H1 (cell line): ENCODE results near the gene SCYL1. TPM values are rescaled to one million over a fixed set of nuclear protein-coding genes. Genes with fewer than 3 reads are reported as not detected.
"Not testable (repeated sequence)": the region's sequence is repeated elsewhere in the genome, so short reads cannot be mapped to it uniquely, and the experiment has no call there.

ENCODE experiments used
- CTCF ChIA-PET: fragments of 300-600 bp; sonication (Branson Sonifier 250); formaldehyde crosslinking; loops from one replicate; lab custom pipeline; 2021; ENCODE audit not compliant: partially characterized antibody; lab: Charles Lee
- POLR2A ChIA-PET: fragments of 300-600 bp; sonication (Branson Sonifier 250); formaldehyde crosslinking; loops from one replicate; lab custom pipeline; 2021; ENCODE audit warnings: inconsistent platforms; ENCODE audit not compliant: partially characterized antibody; lab: Charles Lee
- DNase-seq, 2 experiments: peaks; one replicate each; pipeline versions ENCODE4 v3.0.0 to v3.0.0-alpha.2; 2010 to 2022; ENCODE audit warnings: low spot score in 2 of 2, low read depth in 1 of 2, mixed read lengths in 1 of 2
- FAIRE-seq: peaks from 2 replicates; lab custom pipeline; 2011; peaks lifted over from hg19 to GRCh38; lab: Jason Lieb, UNC
- H2AFZ ChIP-seq: 2 replicates; pipeline ENCODE4 v1.8.1; 2012; ENCODE audit warnings: low read length, inconsistent platforms
- H2AK5ac ChIP-seq: 2 replicates; pipeline ENCODE4 v1.6.1; 2013; ENCODE audit warnings: low read depth, low read length
- H2BK120ac ChIP-seq: replicated peaks from 2 replicates; pipeline ENCODE3; 2013; ENCODE audit warnings: low read depth, low read length, inconsistent platforms
- H2BK12ac ChIP-seq: 2 replicates; pipeline ENCODE4 v1.6.1; 2013; ENCODE audit warnings: low read depth, low read length
- H2BK15ac ChIP-seq: 2 replicates; pipeline ENCODE4 v1.6.1; 2013; ENCODE audit warnings: low read length
- H2BK20ac ChIP-seq: 2 replicates; pipeline ENCODE4 v1.6.1; 2013; ENCODE audit warnings: low read length
- H2BK5ac ChIP-seq: 2 replicates; pipeline ENCODE4 v1.6.1; 2013; ENCODE audit warnings: low read depth, low read length
- H3K14ac ChIP-seq: 2 replicates; pipeline ENCODE4 v1.6.1; 2013; ENCODE audit warnings: inconsistent platforms; ENCODE audit not compliant: insufficient read length
- H3K18ac ChIP-seq: 2 replicates; pipeline ENCODE4 v1.6.1; 2013; ENCODE audit warnings: low read length; ENCODE audit errors: extremely low read depth
- H3K23ac ChIP-seq: 2 replicates; pipeline ENCODE4 v1.6.1; 2013; ENCODE audit warnings: inconsistent platforms; ENCODE audit not compliant: insufficient read length
- H3K23me2 ChIP-seq: 2 replicates; pipeline ENCODE4 v1.6.1; 2013; ENCODE audit warnings: low read depth, low read length
- H3K27ac ChIP-seq: 2 replicates; pipeline ENCODE4 v1.6.1; 2011; ENCODE audit warnings: low read depth, low read length, inconsistent platforms
- H3K27me3 ChIP-seq, 4 experiments: replicated peaks in 1 of 4; 1 replicate in 1 of 4; 2 replicates in 3 of 4; pipeline versions ENCODE4 v1.6.1 to v1.8.1; 2011 to 2013; ENCODE audit warnings: low read length in 3 of 4, mild to moderate bottlenecking in 3 of 4, inconsistent platforms in 2 of 4, mixed read lengths in 2 of 4, moderate library complexity in 1 of 4; ENCODE audit not compliant: control insufficient read depth in 3 of 4, insufficient read depth in 3 of 4; ENCODE audit errors: extremely low read depth in 1 of 4
- H3K36me3 ChIP-seq, 4 experiments: 2 replicates each; pipeline versions ENCODE4 v1.6.1 to v1.8.1; 2011 to 2013; ENCODE audit warnings: mild to moderate bottlenecking in 4 of 4, low read length in 3 of 4, moderate library complexity in 2 of 4, control low read depth in 1 of 4, inconsistent platforms in 1 of 4; ENCODE audit not compliant: insufficient read depth in 4 of 4, control insufficient read depth in 2 of 4
- H3K4ac ChIP-seq: replicated peaks from 2 replicates; pipeline ENCODE3; 2013; ENCODE audit warnings: low read length, low read depth, mixed read lengths, inconsistent platforms; ENCODE audit not compliant: insufficient read length
- H3K4me1 ChIP-seq, 4 experiments: replicated peaks in 1 of 4; 1 replicate in 1 of 4; 2 replicates in 3 of 4; pipeline versions ENCODE4 v1.6.1 to v1.8.1; 2011 to 2013; ENCODE audit warnings: low read length in 3 of 4, inconsistent platforms in 2 of 4, mixed read lengths in 1 of 4; ENCODE audit not compliant: insufficient read depth in 4 of 4, control insufficient read depth in 3 of 4
- H3K4me2 ChIP-seq, 2 experiments: 2 replicates each; pipeline versions ENCODE4 v1.6.1 to v1.8.1; 2011 to 2013; ENCODE audit warnings: low read depth in 2 of 2, low read length in 2 of 2, control low read depth in 1 of 2, inconsistent platforms in 1 of 2, mild to moderate bottlenecking in 1 of 2; ENCODE audit not compliant: insufficient read depth in 1 of 2
- H3K4me3 ChIP-seq, 4 experiments: fragments of 200-600, 300-600 bp in 1 of 4; sonication (generic), shearing (Covaris generic), sonication (Bioruptor Twin) in 1 of 4; 2 replicates each; pipeline versions ENCODE4 v1.5.1 to v1.8.1; 2011 to 2016; ENCODE audit warnings: low read length in 4 of 4, low read depth in 3 of 4, control low read depth in 2 of 4, inconsistent platforms in 2 of 4, mild to moderate bottlenecking in 2 of 4, mixed read lengths in 1 of 4, moderate library complexity in 1 of 4; ENCODE audit not compliant: insufficient read depth in 2 of 4; ENCODE audit errors: extremely low read depth in 1 of 4
- H3K56ac ChIP-seq: replicated peaks from 2 replicates; pipeline ENCODE3; 2013; ENCODE audit warnings: low read depth, mild to moderate bottlenecking, mixed read lengths, low read length, inconsistent platforms; ENCODE audit not compliant: insufficient read length
- H3K79me1 ChIP-seq: 2 replicates; pipeline ENCODE4 v1.6.1; 2013; ENCODE audit warnings: low read depth, low read length, control low read depth
- H3K79me2 ChIP-seq, 2 experiments: 2 replicates each; pipeline versions ENCODE4 v1.6.1 to v1.8.1; 2012 to 2013; ENCODE audit warnings: low read length in 2 of 2, mild to moderate bottlenecking in 2 of 2, inconsistent platforms in 1 of 2; ENCODE audit not compliant: insufficient read depth in 2 of 2, control insufficient read depth in 1 of 2
- H3K9ac ChIP-seq, 4 experiments: replicated peaks in 1 of 4; 1 replicate in 1 of 4; 2 replicates in 3 of 4; pipeline versions ENCODE4 v1.6.1 to v1.8.1; 2011 to 2013; ENCODE audit warnings: low read depth in 3 of 4, low read length in 3 of 4, control low read depth in 2 of 4, mild to moderate bottlenecking in 2 of 4, moderate library complexity in 2 of 4, inconsistent platforms in 1 of 4; ENCODE audit errors: extremely low read depth in 1 of 4
- H3K9me3 ChIP-seq, 2 experiments: 2 replicates each; pipeline versions ENCODE4 v1.6.1 to v1.8.1; 2012 to 2013; ENCODE audit warnings: mild to moderate bottlenecking in 2 of 2, moderate library complexity in 2 of 2, control low read depth in 1 of 2, inconsistent platforms in 1 of 2, low read depth in 1 of 2, low read length in 1 of 2, mixed read lengths in 1 of 2; ENCODE audit not compliant: insufficient read depth in 2 of 2
- H4K20me1 ChIP-seq, 2 experiments: replicated peaks in 1 of 2; 2 replicates each; pipeline versions ENCODE3 to v1.8.1; 2011 to 2013; ENCODE audit warnings: inconsistent platforms in 2 of 2, low read length in 2 of 2, mild to moderate bottlenecking in 1 of 2; ENCODE audit not compliant: insufficient read depth in 2 of 2, control insufficient read depth in 1 of 2
- H4K5ac ChIP-seq: 2 replicates; pipeline ENCODE4 v1.6.1; 2013; ENCODE audit warnings: low read length, low read depth, mixed read lengths, inconsistent platforms; ENCODE audit not compliant: insufficient read length
- H4K8ac ChIP-seq: 2 replicates; pipeline ENCODE4 v1.8.0; 2013; ENCODE audit warnings: mild to moderate bottlenecking, moderate library complexity, low read length, inconsistent platforms; ENCODE audit not compliant: insufficient read depth; ENCODE audit errors: extremely low read depth
- H4K91ac ChIP-seq: replicated peaks from 2 replicates; pipeline ENCODE3; 2013; ENCODE audit warnings: low read length, mixed read lengths, inconsistent platforms; ENCODE audit not compliant: insufficient read length
- WGBS, 2 experiments: shearing (Covaris generic) in 1 of 2; methylation state at CpG; one replicate each; pipeline versions ENCODE4 v1.1.6 to v1.1.7; 2013 to 2015; ENCODE audit warnings: low lambda C conversion rate in 2 of 2, mixed read lengths in 2 of 2, inconsistent platforms in 1 of 2, low coverage in 1 of 2, missing lambda C conversion rate in 1 of 2; ENCODE audit not compliant: insufficient replicate concordance in 2 of 2, insufficient coverage in 1 of 2, insufficient read length in 1 of 2; ENCODE audit errors: extremely low coverage in 1 of 2, missing lambda C conversion rate in 1 of 2; 5-methylcytosine and 5-hydroxymethylcytosine counted together
- polyA plus RNA-seq, 7 experiments: library from polyadenylated mRNA; depleted of rRNA in 3 of 7; stranded (reverse) in 5 of 7; unstranded in 2 of 7; fragments of >200 nt in 5 of 7; fragments of 200-250 nt in 2 of 7; gene quantifications; 1 replicate in 5 of 7; 2 replicates in 1 of 7; 4 replicates in 1 of 7; pipeline versions ENCODE4 v1.2.1 to v1.2.3, GENCODE V29; 2011 to 2013; ENCODE audit warnings: missing spikeins in 2 of 7, mixed read lengths in 2 of 7
- total RNA-seq: library from RNA; stranded (reverse); fragmentation: NEBNext Ultra II Directional; extraction: Animal tissue kit (Norgen Biotek cat#: 25700); gene quantifications from 2 replicates; pipeline ENCODE4 v1.2.1, GENCODE V29; 2021

SCYL1 gene
- total and polyA plus RNA-seq, 2 of the 8 experiments (the other 6 are each of a cell fraction or from before 2014, with no cell fraction given): 59.8 to 77.7 TPM

DNA sequence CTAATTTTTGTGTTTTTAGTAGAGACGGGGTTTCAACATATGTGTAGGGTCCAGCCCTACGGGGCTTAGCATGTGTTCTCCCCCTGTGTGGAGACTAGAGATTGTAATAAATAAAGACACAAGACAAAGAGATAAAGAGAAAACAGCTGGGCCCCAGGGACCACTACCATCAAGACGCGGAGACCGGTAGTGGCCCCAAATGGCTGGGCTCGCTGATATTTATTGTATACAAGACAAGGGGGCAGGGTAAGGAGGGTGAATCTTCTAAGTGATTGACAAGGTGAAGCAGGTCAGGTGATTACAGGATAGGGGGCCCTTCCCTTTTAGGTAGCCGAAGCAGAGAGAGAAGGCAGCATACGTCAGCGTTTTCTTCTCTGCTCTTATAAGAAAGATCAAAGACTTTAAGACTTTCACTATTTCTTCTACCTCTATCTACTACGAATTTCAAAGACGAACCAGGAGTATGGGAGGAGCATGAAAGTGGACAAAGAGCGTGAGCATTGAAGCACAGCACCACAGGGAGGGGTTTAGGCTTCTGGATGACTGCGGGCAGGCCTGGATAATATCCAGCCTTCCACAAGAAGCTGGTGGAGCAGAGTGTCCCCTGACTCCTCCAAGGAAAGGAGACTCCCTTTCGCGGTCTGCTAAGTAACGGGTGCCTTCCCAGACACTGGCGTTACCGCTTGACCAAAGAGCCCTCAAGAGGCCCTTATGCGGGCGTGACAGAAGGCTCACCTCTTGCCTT is 2.9 kb upstream of the SCYL1 start:
- not testable (repeated sequence) for H2AK5ac ChIP-seq, H3K18ac ChIP-seq, H3K14ac ChIP-seq, H4K20me1 ChIP-seq, H2BK15ac ChIP-seq, H2BK20ac ChIP-seq, FAIRE-seq, H3K4me3 ChIP-seq, H3K4ac ChIP-seq, H2BK5ac ChIP-seq, H3K9me3 ChIP-seq, H2AFZ ChIP-seq, H2BK120ac ChIP-seq, H2BK12ac ChIP-seq, H3K27ac ChIP-seq, H3K9ac ChIP-seq, H4K5ac ChIP-seq, H3K4me2 ChIP-seq, H3K36me3 ChIP-seq, H4K8ac ChIP-seq, H3K79me2 ChIP-seq, H3K23ac ChIP-seq, H3K79me1 ChIP-seq, DNase-seq, H3K56ac ChIP-seq, H3K27me3 ChIP-seq, H4K91ac ChIP-seq
- Histone ChIP-seq H3K4me1 (peaks cover 0 to 14% (median 8%) of the 10 kb centered on the region in 4 experiments; a peak in 5 of 7 replicates), H3K23me2 (peaks cover 13% of the 10 kb centered on the region)
- ChIA-PET CTCF (interaction anchor here (0.6 to 1.1 kb wide), 4 partner anchors 9 to 797 kb away, joined by 3 to 7 read pairs (median 4); no protein-coding TSS in a partner anchor), POLR2A (interaction anchor here (0.8 to 28.1 kb wide), 3 partner anchors 9 to 222 kb away, joined by 3 to 1569 read pairs (median 3); partner anchors contain the start of gene MALAT1)
- WGBS, 2 experiments: 92% methylated on average over 20 of the region's 20 CpGs; no CpG with 5 or more reads in 1 of the 2 experiments
